Prostate gland (tissue), 2 donors: ENCODE data around the gene PGPEP1.

Experiments
- POLR2A ChIP-seq: fragments of 450-650 bp; IDR thresholded peaks from one replicate; pipeline ENCODE4 v1.6.1; 2016; ENCODE audit warnings: antibody characterized with exemption, mild to moderate bottlenecking
- POLR2AphosphoS5 ChIP-seq: sonication (generic); formaldehyde crosslinking; IDR thresholded peaks from one replicate; pipeline ENCODE4 v1.6.1; 2017; ENCODE audit warnings: antibody characterized with exemption
- TF ChIP-seq, protein P1 (sequence below), 4 experiments: fragments of 200-600 bp in 2 of 4; fragments of 450-650 bp in 2 of 4; sonication (generic) in 2 of 4; IDR thresholded peaks; 1 replicate in 3 of 4; 2 replicates in 1 of 4; pipeline ENCODE4 v1.5.1; 2016 to 2019; ENCODE audit warnings: antibody characterized with exemption in 4 of 4, mild to moderate bottlenecking in 2 of 4, moderate library complexity in 2 of 4

- TF ChIP-seq, protein P1, sequence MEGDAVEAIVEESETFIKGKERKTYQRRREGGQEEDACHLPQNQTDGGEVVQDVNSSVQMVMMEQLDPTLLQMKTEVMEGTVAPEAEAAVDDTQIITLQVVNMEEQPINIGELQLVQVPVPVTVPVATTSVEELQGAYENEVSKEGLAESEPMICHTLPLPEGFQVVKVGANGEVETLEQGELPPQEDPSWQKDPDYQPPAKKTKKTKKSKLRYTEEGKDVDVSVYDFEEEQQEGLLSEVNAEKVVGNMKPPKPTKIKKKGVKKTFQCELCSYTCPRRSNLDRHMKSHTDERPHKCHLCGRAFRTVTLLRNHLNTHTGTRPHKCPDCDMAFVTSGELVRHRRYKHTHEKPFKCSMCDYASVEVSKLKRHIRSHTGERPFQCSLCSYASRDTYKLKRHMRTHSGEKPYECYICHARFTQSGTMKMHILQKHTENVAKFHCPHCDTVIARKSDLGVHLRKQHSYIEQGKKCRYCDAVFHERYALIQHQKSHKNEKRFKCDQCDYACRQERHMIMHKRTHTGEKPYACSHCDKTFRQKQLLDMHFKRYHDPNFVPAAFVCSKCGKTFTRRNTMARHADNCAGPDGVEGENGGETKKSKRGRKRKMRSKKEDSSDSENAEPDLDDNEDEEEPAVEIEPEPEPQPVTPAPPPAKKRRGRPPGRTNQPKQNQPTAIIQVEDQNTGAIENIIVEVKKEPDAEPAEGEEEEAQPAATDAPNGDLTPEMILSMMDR (IDR thresholded peaks at IDR 0.05): no peak
- TF ChIP-seq POLR2AphosphoS5: no peak
- TF ChIP-seq POLR2A: no peak
Measured at GRCh38 chr19:18385359-18385674, 44.9 kb downstream of the PGPEP1 start.
